Left lung (tissue), 10 donors: Measurements from ENCODE around the gene LDLR. TPM values are rescaled to one million over a fixed set of nuclear protein-coding genes. Genes with fewer than 3 reads are reported as not detected.

Source experiments
- ATAC-seq: fragments of 200-7000 bp; cut with Tn5 transposase; one replicate; pipeline ENCODE4 v1.9.1; 2020; ENCODE audit warnings: moderate library complexity
- DNase-seq, 4 donors: peaks; one replicate each; pipeline ENCODE4 v3.0.0-alpha.2; 2013 to 2020
- H3K27ac ChIP-seq, 2 donors: fragments of 200-600 bp; sonication (generic) in 1 of 2; one replicate each; pipeline versions ENCODE4 v1.5.0 to v1.8.0; 2020 to 2021
- H3K27me3 ChIP-seq, 2 donors: fragments of 200-600 bp; sonication (generic) in 1 of 2; one replicate each; pipeline versions ENCODE4 v1.5.0 to v1.8.0; 2020 to 2021
- H3K36me3 ChIP-seq, 2 donors: fragments of 200-600 bp; sonication (generic) in 1 of 2; one replicate each; pipeline versions ENCODE4 v1.5.0 to v1.8.0; 2020 to 2021
- H3K4me1 ChIP-seq, 2 donors: fragments of 200-600 bp; one replicate each; pipeline ENCODE4 v1.8.0; 2021
- H3K4me3 ChIP-seq, 2 donors: fragments of 200-600 bp; sonication (generic) in 1 of 2; one replicate each; pipeline versions ENCODE4 v1.5.0 to v1.8.0; 2020 to 2021; ENCODE audit warnings: mild to moderate bottlenecking in 1 of 2
- H3K9me3 ChIP-seq, 2 donors: fragments of 200-600 bp; sonication (generic) in 1 of 2; one replicate each; pipeline versions ENCODE4 v1.5.0 to v1.8.0; 2020 to 2021
- CTCF ChIP-seq, 2 donors: fragments of 200-600 bp; sonication (generic) in 1 of 2; IDR thresholded peaks; one replicate each; pipeline versions ENCODE4 v1.5.0 to v1.8.0; 2021; ENCODE audit warnings: antibody characterized with exemption in 2 of 2
- intact Hi-C, 2 donors: fragments of 100-400 bp; cut with DNase I; formaldehyde crosslinking; loops; one replicate each; pipeline versions ENCODE4 v1.11.2 to v1.14.2; 2022
- polyA plus RNA-seq, 6 donors: library from polyadenylated mRNA; unstranded; fragments of 120-200 nt; gene quantifications; one replicate each; pipeline ENCODE4 v1.2.1, GENCODE V29; 2013; ENCODE audit not compliant: insufficient read length in 6 of 6
- total RNA-seq, 2 donors: library from RNA; stranded (reverse); fragmentation: NEBNext Ultra II Directional; extraction: Animal tissue kit (Norgen Biotek cat#: 25700); gene quantifications; one replicate each; pipeline ENCODE4 v1.2.1, GENCODE V29; 2021
- donor health status: DM: no; HTN: yes; CAD: no.
- donor health status: DM: no; HTN: no; CAD: no.

LDLR gene
- total and polyA plus RNA-seq, 8 donors, result 10.4 to 310 (median 29.6) TPM

- Histone ChIP-seq H3K36me3 (peaks cover 0 to 88% of the 10 kb centered on the region in 2 donors), H3K4me1 (peaks cover 0 to 20% of the 10 kb centered on the region in 2 donors), H3K4me3 (no peak overlapping the region), H3K27ac (no peak overlapping the region), H3K9me3 (no peaks in the 10 kb centered on the region), H3K27me3 (no peaks in the 10 kb centered on the region)
- intact Hi-C loops, result no loop called here
- no peak for TF ChIP-seq CTCF (IDR thresholded peaks at IDR 0.05)
- ATAC-seq, result no peak
- DNase-seq, result no peak
Measured at GRCh38 chr19:11045536-11045935, 43.7 kb upstream of the LDLR start.

GRCh38 chr19:11046605-11047354, 42.5 kb upstream of the LDLR start:
- no peaks in the 10 kb centered on the region for H3K9me3 ChIP-seq
- H3K4me3 ChIP-seq, result no peak overlapping the region
- DNase-seq (no peak), ATAC-seq (no peak)
- intact Hi-C loops, result no loop called here
- H3K4me1 ChIP-seq, result peaks cover 0 to 20% of the 10 kb centered on the region in 2 donors
- TF ChIP-seq CTCF (IDR thresholded peaks at IDR 0.05), result no peak
- no peak overlapping the region for H3K27ac ChIP-seq
- no peaks in the 10 kb centered on the region for H3K27me3 ChIP-seq
- H3K36me3 ChIP-seq, result peaks cover 0 to 78% of the 10 kb centered on the region in 2 donors

GRCh38 chr19:11047866-11048265, 41.4 kb upstream of the LDLR start:
- DNase-seq, result no peak
- ATAC-seq, result no peak
- H3K9me3 ChIP-seq, result no peaks in the 10 kb centered on the region
- no peak overlapping the region for H3K4me3 ChIP-seq
- H3K27me3 ChIP-seq, result no peaks in the 10 kb centered on the region
- intact Hi-C loops, result no loop called here
- peaks cover 0 to 67% of the 10 kb centered on the region in 2 donors for H3K36me3 ChIP-seq
- no peak overlapping the region for H3K27ac ChIP-seq
- H3K4me1 ChIP-seq, result peaks cover 0 to 20% of the 10 kb centered on the region in 2 donors
- no peak for TF ChIP-seq CTCF (IDR thresholded peaks at IDR 0.05)

GRCh38 chr19:11050323-11051114, 38.7 kb upstream of the LDLR start:
- Histone ChIP-seq H3K4me1 (peaks cover 0 to 20% of the 10 kb centered on the region in 2 donors), H3K27me3 (no peaks in the 10 kb centered on the region), H3K27ac (no peak overlapping the region), H3K9me3 (no peaks in the 10 kb centered on the region), H3K36me3 (peaks cover 0 to 67% of the 10 kb centered on the region in 2 donors), H3K4me3 (no peak overlapping the region)
- TF ChIP-seq CTCF (IDR thresholded peaks at IDR 0.05), result no peak
- ATAC-seq (peak; percentile 48), DNase-seq (peak in 1 of 4 donors; percentile 13)
- intact Hi-C loops, result no loop called here

GRCh38 chr19:11053817-11054195, 35.5 kb upstream of the LDLR start:
- Histone ChIP-seq H3K36me3 (peaks cover 0 to 66% of the 10 kb centered on the region in 2 donors), H3K27me3 (no peaks in the 10 kb centered on the region), H3K4me1 (peaks cover 0 to 15% of the 10 kb centered on the region in 2 donors), H3K4me3 (no peak overlapping the region), H3K27ac (no peak overlapping the region), H3K9me3 (no peaks in the 10 kb centered on the region)
- ATAC-seq (no peak), DNase-seq (no peak)
- no peak for TF ChIP-seq CTCF (IDR thresholded peaks at IDR 0.05)
- intact Hi-C loops, result no loop called here
